ENCODE results near the gene CAPN10. TPM values are rescaled to one million over a fixed set of nuclear protein-coding genes. Genes with fewer than 3 reads are reported as not detected.

Gene CAPN10
- polyA plus RNA-seq, 1 donor from 2014 or later: 18.2 TPM

DNA sequence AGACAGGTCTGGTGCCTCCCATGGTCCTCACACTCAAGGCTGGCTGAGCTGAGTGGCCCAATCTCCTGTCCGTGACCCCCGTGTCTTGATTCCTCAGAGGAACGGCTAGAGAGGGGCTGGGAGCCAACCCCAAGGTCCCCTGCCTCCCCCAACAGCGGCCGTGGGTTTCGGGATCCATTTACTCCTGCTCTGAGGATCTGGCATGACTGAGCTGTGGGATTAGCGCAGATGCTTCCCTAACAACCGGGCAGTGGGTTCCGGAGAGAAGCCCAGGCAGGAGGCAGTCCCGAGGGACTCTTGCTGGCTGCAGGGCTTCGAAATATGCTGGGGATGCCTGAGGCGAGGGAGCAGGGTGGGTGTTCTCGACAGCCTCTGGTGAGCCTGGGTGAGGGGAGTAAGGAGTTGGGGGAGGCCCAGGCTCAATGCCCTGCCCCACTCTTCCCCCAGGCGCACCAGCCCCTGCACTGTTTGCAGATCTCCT, 57.7 kb downstream of the CAPN10 start:
- H3K27me3 Mint-ChIP-seq: peaks cover 17% of the 10 kb centered on the region
- H3K9me3 Mint-ChIP-seq: no peaks in the 10 kb centered on the region
- H3K4me1 Mint-ChIP-seq: peaks cover 0 to 2% (median 2%) of the 10 kb centered on the region in 3 donors
- H3K27ac Mint-ChIP-seq: no peak overlapping the region
- H3K36me3 Mint-ChIP-seq: no peaks in the 10 kb centered on the region
- H3K4me3 Mint-ChIP-seq: no peak overlapping the region

DNA sequence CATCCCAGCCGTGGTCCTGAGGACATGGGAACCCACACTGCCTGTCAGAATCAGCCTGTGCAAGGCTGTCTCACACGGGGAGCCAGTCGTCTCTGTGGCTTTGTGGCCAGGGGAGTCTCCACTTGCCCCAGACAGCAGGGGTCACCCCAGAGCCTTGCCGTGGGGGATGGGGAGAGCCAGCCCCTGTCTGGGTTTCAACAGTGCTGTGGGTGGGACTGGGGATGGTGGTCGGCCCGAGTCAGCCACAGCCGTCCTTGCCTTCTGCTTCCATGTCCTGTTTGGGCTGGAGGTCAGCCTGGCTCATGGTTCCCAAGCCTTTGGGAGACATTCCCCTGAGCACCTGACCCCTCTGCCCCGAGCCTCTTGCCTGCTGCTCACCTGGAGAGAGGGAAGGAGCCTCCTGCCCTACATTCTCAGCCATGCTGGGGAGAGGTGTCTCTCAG, 58.3 kb downstream of the CAPN10 start:
- Mint-ChIP-seq H3K4me1 (peaks cover 0 to 2% (median 2%) of the 10 kb centered on the region in 3 donors), H3K9me3 (no peaks in the 10 kb centered on the region), H3K4me3 (no peak overlapping the region), H3K27me3 (peaks cover 22% of the 10 kb centered on the region), H3K27ac (no peak overlapping the region), H3K36me3 (no peaks in the 10 kb centered on the region)

DNA sequence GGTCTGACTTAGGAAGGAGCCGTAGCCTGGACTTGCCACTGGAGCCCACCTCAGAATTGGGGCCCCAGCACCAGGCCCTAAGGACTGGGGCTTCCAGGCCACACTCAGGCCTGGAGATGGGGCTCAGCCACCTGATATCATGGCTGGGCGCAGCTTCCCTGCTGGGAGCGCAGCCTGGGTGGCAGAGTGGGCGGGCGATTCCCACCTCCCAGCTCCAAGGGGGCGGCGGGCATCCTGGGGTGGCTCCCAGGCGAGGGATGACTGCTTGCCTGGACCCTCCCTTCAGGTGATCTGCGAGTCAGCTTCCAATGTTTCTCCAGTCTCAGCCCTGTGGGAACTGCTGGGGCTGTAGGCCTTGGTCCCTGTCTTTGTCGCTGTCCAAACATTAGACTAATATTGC, 58.8 kb downstream of the CAPN10 start:
- peaks cover 24% of the 10 kb centered on the region for H3K27me3 Mint-ChIP-seq
- H3K9me3 Mint-ChIP-seq: no peaks in the 10 kb centered on the region
- peaks cover 0 to 2% (median 2%) of the 10 kb centered on the region in 3 donors for H3K4me1 Mint-ChIP-seq
- H3K36me3 Mint-ChIP-seq: no peaks in the 10 kb centered on the region
- no peak overlapping the region for H3K27ac Mint-ChIP-seq
- no peak overlapping the region for H3K4me3 Mint-ChIP-seq

DNA sequence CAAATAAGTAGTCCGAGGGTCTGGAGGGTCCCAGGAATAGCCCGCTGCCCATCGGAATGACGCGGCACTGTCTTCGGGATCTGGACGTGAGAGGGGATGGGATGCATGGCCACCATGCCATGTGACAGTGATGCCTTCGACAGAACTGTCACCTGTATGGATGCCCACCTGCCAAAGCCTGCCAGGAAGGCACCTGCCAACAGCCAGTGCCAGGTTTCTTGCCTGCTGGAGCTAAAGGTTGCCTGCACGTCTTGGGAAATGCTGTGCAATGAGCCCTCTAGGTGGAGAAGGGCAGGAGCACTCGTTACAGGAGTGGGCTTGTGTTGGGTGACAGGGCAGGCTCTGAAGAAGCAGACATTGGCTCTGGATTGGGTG, 59.3 kb downstream of the CAPN10 start:
- H3K27me3 Mint-ChIP-seq: peaks cover 25% of the 10 kb centered on the region
- H3K27ac Mint-ChIP-seq: peak overlapping the region in 1 of 3 donors; percentile 78
- peaks cover 0 to 2% (median 2%) of the 10 kb centered on the region in 3 donors for H3K4me1 Mint-ChIP-seq
- no peaks in the 10 kb centered on the region for H3K36me3 Mint-ChIP-seq
- H3K4me3 Mint-ChIP-seq: peak overlapping the region in 1 of 4 donors; percentile 27
- H3K9me3 Mint-ChIP-seq: no peaks in the 10 kb centered on the region

DNA sequence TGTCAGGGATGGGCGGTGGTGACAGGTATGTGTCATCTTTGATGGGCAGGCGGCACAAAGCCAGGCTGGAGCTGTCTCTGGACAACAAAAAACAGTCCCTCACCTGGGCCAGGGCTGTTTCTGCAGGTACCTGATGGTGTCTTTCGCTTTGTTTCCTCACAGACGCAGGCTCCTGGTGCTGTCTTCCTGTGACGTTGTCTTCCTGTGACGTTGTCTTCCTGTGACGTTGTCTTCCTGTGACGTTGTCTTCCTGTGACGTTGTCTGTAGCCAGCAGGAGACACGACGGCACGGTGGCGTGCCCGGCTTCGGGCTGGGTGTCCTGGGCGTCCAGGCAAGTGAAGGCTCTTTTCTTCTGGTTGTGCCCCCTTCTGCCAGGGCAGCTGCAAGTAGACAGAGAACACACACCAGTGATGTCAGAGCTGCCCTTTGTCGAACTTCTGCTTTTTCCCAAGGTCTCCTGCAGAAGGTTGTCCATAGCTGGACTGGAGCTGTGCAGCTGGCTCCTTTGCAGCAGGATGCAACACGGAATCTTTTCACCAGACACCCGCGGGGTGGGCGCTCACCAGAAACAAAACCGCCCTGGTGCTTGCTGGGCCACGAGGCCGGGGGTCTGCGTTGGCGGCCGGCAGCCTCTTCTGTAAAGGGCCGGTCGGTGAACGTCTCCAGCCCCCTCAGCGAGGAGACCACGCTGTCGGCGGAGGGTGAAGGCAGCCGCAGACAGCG, 59.8 kb downstream of the CAPN10 start:
- H3K27ac Mint-ChIP-seq: peak overlapping the region in 1 of 3 donors; percentile 78
- no peaks in the 10 kb centered on the region for H3K9me3 Mint-ChIP-seq

DNA sequence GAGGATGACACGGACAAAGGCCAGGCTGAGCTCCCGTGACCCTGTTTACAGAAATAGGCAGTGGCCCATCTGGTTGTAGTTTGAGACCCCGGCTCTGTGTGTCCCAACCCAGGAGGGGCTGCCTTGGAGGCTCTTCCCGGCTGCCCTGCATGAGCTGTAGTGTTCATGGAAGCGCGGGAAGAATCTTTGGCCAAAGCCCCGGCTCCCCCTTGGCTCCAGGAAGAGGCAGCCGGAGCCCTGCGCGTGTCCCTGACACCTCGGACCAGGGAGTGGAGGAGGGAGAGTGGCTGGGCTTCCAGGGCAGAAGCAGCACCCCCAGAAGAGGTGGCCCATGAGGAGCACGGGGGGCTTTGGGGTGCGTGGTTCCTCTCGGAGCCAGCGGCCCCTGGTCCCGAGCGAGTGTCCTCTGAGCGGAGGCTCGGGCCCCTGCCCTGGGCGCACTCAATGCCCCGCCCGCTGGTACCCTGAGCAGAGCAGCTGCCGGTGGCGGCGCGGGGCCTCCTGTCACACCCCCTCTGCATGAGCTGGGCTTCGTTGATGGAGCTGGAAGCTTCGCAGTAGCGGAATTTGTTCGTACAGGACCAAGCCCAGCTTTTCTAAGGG, 60.5 kb downstream of the CAPN10 start:
- Mint-ChIP-seq H3K27ac (no peak overlapping the region), H3K27me3 (peaks cover 33% of the 10 kb centered on the region), H3K4me3 (no peak overlapping the region), H3K4me1 (peaks cover 0 to 2% (median 2%) of the 10 kb centered on the region in 3 donors), H3K36me3 (no peaks in the 10 kb centered on the region), H3K9me3 (peaks cover 0 to 4% (median 0%) of the 10 kb centered on the region in 3 donors)

More for the DNA sequence above, 59.8 kb downstream of the CAPN10 start:
- Mint-ChIP-seq H3K36me3 (no peaks in the 10 kb centered on the region), H3K4me1 (peaks cover 0 to 2% (median 2%) of the 10 kb centered on the region in 3 donors), H3K27me3 (peaks cover 27% of the 10 kb centered on the region), H3K4me3 (peak overlapping the region in 1 of 4 donors; percentile 27)

DNA sequence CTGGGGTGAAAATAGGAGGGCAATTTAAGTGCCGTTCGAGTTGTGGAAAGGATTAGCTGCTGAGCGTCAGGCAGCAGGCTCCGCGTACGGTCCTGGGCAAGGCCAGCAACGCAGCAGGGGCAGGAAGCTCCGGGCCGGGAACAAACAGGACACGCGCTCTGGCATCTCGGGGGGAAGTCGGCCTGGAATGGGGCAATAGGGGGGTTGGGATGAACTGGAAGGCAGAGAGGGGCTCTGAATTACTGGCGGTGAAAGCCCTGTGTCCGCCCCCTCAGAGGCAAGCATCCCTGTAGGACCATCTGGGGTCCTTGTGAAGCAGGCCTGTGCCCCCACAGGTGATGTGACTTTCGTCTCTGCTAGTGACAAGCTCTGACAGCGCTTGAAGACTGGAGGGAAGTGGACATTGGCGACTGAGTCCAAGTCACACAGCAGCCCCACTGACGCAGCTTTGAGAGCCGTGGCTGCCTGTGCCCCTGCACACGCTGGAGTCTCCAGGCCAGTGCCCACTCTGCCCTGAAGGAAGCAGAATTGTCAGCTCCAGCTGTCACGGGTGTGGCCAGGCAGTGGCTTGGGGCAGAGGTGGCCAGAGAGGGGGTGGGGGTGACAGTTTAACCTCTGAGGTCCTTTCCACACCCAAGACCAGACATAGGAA, 61.1 kb downstream of the CAPN10 start:
- peaks cover 35% of the 10 kb centered on the region for H3K27me3 Mint-ChIP-seq
- no peak overlapping the region for H3K27ac Mint-ChIP-seq
- no peak overlapping the region for H3K4me3 Mint-ChIP-seq
- peaks cover 0 to 4% (median 0%) of the 10 kb centered on the region in 3 donors for H3K9me3 Mint-ChIP-seq
- no peaks in the 10 kb centered on the region for H3K36me3 Mint-ChIP-seq
- peaks cover 0 to 2% (median 2%) of the 10 kb centered on the region in 3 donors for H3K4me1 Mint-ChIP-seq

DNA sequence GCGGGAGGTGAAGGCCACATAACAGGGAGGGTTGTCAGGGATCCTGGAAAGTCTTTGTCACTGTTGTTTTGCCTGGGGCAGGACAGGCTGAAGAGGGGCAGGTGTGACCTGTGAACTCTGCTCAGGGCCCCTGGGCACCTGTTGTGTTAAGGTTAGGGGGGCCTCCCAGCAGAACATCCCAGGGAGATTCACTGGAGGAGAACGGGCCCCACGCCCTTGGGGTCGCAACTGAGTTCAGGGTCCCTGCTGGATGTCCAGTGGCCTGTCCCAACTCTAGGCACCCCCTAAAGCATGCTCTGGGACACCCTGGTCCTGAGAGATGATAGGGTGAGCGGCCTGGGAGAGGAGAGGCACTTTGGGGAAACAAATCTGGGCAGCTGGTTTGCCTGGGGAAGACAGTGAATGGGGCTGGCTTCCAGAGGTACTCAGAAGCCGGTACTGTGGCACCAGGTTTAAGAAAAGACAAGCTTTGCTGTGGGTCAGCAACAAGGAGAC, 61.7 kb downstream of the CAPN10 start:
- peaks cover 0 to 2% (median 2%) of the 10 kb centered on the region in 3 donors for H3K4me1 Mint-ChIP-seq
- H3K9me3 Mint-ChIP-seq: peaks cover 0 to 4% (median 0%) of the 10 kb centered on the region in 3 donors
- peak overlapping the region in 1 of 3 donors; percentile 20 for H3K27ac Mint-ChIP-seq
- H3K27me3 Mint-ChIP-seq: peaks cover 38% of the 10 kb centered on the region
- H3K36me3 Mint-ChIP-seq: no peaks in the 10 kb centered on the region
- H3K4me3 Mint-ChIP-seq: peak overlapping the region in 1 of 4 donors; percentile 32

Other genes starting within 250 kb of the CAPN10 start
- 0.26 TPM for gene GPC1, start 151.1 kb upstream of the CAPN10 start, polyA plus RNA-seq
- gene ANKMY1, start 28.7 kb upstream of the CAPN10 start, polyA plus RNA-seq: 18.4 TPM
- gene DUSP28, start 26.4 kb upstream of the CAPN10 start, polyA plus RNA-seq: 23.4 TPM
- 22.6 TPM for gene RNPEPL1, start 18.2 kb upstream of the CAPN10 start, polyA plus RNA-seq
- gene GPR35, start 38.7 kb downstream of the CAPN10 start, polyA plus RNA-seq: not detected
- gene AQP12B, start 96.2 kb downstream of the CAPN10 start, polyA plus RNA-seq: not detected
- gene AQP12A, start 105.1 kb downstream of the CAPN10 start, polyA plus RNA-seq: not detected
- gene KIF1A, start 233.5 kb downstream of the CAPN10 start, polyA plus RNA-seq: not detected

All from IgD-negative memory B cell (primary cell).